Testis (tissue), 2 donors: ENCODE data around the gene SLC6A19.

Source experiments
- POLR2A ChIP-seq: fragments of 450-650 bp; IDR thresholded peaks from one replicate; pipeline ENCODE4 v1.6.1; 2017; ENCODE audit warnings: antibody characterized with exemption, mild to moderate bottlenecking, moderate library complexity
- TF ChIP-seq, protein P1 (sequence below), 3 experiments: fragments of 450-650 bp in 2 of 3; fragments of 200-600 bp in 1 of 3; sonication (generic) in 1 of 3; IDR thresholded peaks; one replicate each; pipeline ENCODE4 v1.5.1; 2016 to 2019; ENCODE audit warnings: antibody characterized with exemption in 3 of 3, mild to moderate bottlenecking in 2 of 3, moderate library complexity in 1 of 3

DNA sequence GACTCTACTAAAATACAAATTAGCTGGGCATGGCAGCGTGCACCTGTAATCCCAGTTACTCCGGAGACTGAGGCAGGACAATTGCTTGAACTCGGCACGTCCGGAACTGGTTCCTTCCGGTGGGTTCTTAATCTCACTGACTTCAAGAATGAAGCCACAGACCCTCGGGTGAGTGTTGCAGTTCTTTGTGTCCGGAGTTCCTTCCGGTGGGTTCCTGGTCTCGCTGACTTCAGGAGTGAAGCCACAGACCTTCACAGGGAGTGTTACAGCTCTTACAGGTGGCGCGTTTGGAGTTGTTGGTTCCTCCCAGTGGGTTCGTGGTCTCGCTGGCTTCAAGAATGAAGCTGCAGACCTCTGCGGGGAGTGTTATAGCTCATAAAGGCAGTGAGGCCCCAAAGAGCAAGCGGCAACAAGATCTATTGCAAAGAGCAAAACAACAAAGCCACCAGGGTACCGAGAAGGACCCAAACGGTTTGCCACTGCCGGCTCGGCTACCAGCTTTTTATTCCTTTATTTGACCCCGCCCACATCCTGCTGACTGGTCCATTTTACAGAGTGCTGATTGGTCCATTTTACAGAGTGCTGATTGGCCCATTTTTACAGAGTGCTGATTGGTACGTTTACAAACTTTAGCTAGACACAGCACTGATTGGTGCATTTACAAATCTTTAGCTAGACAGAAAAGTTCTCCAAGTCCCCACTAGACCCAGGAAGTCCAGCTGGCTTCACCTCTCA lies 28.6 kb upstream of the SLC6A19 start:
- TF ChIP-seq, protein P1, sequence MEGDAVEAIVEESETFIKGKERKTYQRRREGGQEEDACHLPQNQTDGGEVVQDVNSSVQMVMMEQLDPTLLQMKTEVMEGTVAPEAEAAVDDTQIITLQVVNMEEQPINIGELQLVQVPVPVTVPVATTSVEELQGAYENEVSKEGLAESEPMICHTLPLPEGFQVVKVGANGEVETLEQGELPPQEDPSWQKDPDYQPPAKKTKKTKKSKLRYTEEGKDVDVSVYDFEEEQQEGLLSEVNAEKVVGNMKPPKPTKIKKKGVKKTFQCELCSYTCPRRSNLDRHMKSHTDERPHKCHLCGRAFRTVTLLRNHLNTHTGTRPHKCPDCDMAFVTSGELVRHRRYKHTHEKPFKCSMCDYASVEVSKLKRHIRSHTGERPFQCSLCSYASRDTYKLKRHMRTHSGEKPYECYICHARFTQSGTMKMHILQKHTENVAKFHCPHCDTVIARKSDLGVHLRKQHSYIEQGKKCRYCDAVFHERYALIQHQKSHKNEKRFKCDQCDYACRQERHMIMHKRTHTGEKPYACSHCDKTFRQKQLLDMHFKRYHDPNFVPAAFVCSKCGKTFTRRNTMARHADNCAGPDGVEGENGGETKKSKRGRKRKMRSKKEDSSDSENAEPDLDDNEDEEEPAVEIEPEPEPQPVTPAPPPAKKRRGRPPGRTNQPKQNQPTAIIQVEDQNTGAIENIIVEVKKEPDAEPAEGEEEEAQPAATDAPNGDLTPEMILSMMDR (IDR thresholded peaks at IDR 0.05), result no peak
- TF ChIP-seq POLR2A, result no peak
